ENCODE results near the gene SRSF6. TPM values are rescaled to one million over a fixed set of nuclear protein-coding genes. Genes with fewer than 3 reads are reported as not detected.
"Not testable (repeated sequence)": the region's sequence is repeated elsewhere in the genome, so short reads cannot be mapped to it uniquely, and the experiment has no call there.

SRSF6 gene
- 100 to 1,000 TPM; 106 to 109 TPM for total RNA-seq

DNA sequence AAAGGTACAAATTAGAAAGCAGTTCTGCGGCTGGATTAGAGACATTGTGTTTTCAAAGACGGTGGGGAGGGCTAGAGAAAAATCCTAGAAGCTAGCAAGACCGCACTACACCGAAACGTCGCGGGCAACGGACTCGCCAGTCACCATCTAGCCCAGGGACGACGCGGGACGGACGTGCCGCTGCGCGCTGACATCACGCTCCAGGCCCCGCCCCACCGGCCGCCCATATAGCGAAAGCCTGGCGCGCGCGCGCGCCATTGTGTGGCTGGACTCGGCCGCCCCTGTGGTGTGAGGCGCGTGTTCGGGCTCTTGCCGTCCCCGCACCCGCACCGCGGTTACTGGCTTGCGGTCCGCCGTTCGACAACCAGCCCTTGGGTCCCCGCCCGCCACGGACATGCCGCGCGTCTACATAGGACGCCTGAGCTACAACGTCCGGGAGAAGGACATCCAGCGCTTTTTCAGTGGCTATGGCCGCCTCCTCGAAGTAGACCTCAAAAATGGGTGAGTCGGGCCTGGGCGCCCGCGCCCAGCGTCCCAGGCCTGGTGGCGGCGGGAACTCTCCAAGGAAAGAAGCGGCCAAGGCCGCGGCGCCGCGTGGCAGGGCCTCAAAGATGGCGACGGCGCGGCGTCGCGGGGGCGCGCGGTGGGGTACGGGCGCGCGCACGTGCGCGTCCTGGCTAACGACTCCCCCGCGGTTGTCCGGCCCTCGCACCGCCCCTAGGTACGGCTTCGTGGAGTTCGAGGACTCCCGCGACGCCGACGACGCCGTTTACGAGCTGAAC, at the start of gene SRSF6:
Gene SRSF6, plus strand, starts transcription at position 257 of the 782 bp plus-strand sequence. Its CDS starts 138 bp downstream, at position 395.
- H3K27ac Mint-ChIP-seq, result peak within 1 kb of the TSS; percentile 93
- peak within 1 kb of the TSS; percentile 86 for H3K4me3 Mint-ChIP-seq
- no peaks in the 10 kb centered on the region for H3K9me3 Mint-ChIP-seq
- H3K27me3 Mint-ChIP-seq, result peaks cover 4% of the 10 kb centered on the region
- peaks cover 36% of the 10 kb centered on the region for H3K36me3 Mint-ChIP-seq (ENCODE audit: low read depth)
- peak; percentile 93 for DNase-seq
- POLR2A ChIA-PET, result interaction anchor here (0.6 to 3.3 kb wide), 39 partner anchors 9 to 1765 kb away, joined by 3 to 31 read pairs (median 5); partner anchors contain the start of genes IFT52, L3MBTL1, MYBL2 and OSER1
- H3K4me1 Mint-ChIP-seq, result peaks cover 35% of the 10 kb centered on the region
- CTCF ChIA-PET, result interaction anchor here (1.0 to 1.8 kb wide), 3 partner anchors 9 to 1764 kb away, joined by 4 to 7 read pairs (median 6); no protein-coding TSS in a partner anchor

GRCh38 chr20:43408848-43409576, 48.7 kb upstream of the SRSF6 start:
- H3K9me3 Mint-ChIP-seq, result no peaks in the 10 kb centered on the region
- POLR2A ChIA-PET, result no interaction called here
- no peaks in the 10 kb centered on the region for H3K4me1 Mint-ChIP-seq
- CTCF ChIA-PET, result interaction anchor here (0.7 to 1.7 kb wide), 8 partner anchors 9 to 1672 kb away, joined by 3 to 7 read pairs (median 3); no protein-coding TSS in a partner anchor
- H3K4me3 Mint-ChIP-seq, result no peak overlapping the region
- H3K27me3 Mint-ChIP-seq, result peaks cover 13% of the 10 kb centered on the region
- DNase-seq, result no peak
- H3K36me3 Mint-ChIP-seq (ENCODE audit: low read depth), result no peaks in the 10 kb centered on the region
- no peak overlapping the region for H3K27ac Mint-ChIP-seq

DNA sequence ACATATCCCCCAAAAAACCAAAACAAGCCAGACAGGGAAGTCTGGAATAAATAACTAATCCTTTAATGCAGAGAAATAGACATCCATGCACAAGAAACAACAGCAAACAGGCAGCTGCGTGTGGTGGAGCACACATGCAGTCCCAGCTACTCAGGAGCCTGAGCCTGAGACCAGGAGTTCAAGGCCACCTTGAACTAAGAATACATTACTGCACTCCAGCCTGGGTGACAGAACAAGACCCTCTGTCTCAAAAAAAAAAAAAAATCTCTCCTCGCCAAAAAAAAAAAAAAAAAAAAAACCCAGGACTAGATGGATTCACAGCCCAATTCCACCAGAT, 48.2 kb upstream of the SRSF6 start:
- no peak overlapping the region for H3K27ac Mint-ChIP-seq
- CTCF ChIA-PET, result interaction anchor here (0.7 to 1.7 kb wide), 6 partner anchors 10 to 1666 kb away, joined by 3 to 7 read pairs (median 4); no protein-coding TSS in a partner anchor
- no peaks in the 10 kb centered on the region for H3K9me3 Mint-ChIP-seq
- peaks cover 13% of the 10 kb centered on the region for H3K27me3 Mint-ChIP-seq
- no peak for DNase-seq
- no peak overlapping the region for H3K4me3 Mint-ChIP-seq
- no peaks in the 10 kb centered on the region for H3K36me3 Mint-ChIP-seq (ENCODE audit: low read depth)
- POLR2A ChIA-PET, result no interaction called here
- H3K4me1 Mint-ChIP-seq, result no peaks in the 10 kb centered on the region

GRCh38 chr20:43415661-43416430, 41.9 kb upstream of the SRSF6 start:
- H3K36me3 Mint-ChIP-seq (ENCODE audit: low read depth), result no peaks in the 10 kb centered on the region

GRCh38 chr20:43416591-43417228, 41.0 kb upstream of the SRSF6 start:
- Mint-ChIP-seq H3K27me3 (no peaks in the 10 kb centered on the region), H3K9me3 (peaks cover 22% of the 10 kb centered on the region), H3K36me3 (ENCODE audit: low read depth) (no peaks in the 10 kb centered on the region), H3K4me3 (no peak overlapping the region), H3K4me1 (no peaks in the 10 kb centered on the region), H3K27ac (no peak overlapping the region)
- CTCF ChIA-PET, result no interaction called here
- POLR2A ChIA-PET, result no interaction called here
- no peak for DNase-seq

More at GRCh38 chr20:43415661-43416430, 41.9 kb upstream of the SRSF6 start:
- ChIA-PET POLR2A (no interaction called here), CTCF (no interaction called here)
- no peak for DNase-seq
- Mint-ChIP-seq H3K27ac (no peak overlapping the region), H3K9me3 (peaks cover 17% of the 10 kb centered on the region), H3K4me1 (no peaks in the 10 kb centered on the region), H3K27me3 (peaks cover 4% of the 10 kb centered on the region), H3K4me3 (no peak overlapping the region)

GRCh38 chr20:43420192-43420591, 37.5 kb upstream of the SRSF6 start:
- no peak for DNase-seq
- no peak overlapping the region for H3K27ac Mint-ChIP-seq
- no peaks in the 10 kb centered on the region for H3K36me3 Mint-ChIP-seq (ENCODE audit: low read depth)
- ChIA-PET POLR2A (no interaction called here), CTCF (interaction anchor here (1.5 kb wide), 1 partner anchor 11 kb away, joined by 5 read pairs; no protein-coding TSS in a partner anchor)
- H3K27me3 Mint-ChIP-seq, result peaks cover 2% of the 10 kb centered on the region
- H3K4me3 Mint-ChIP-seq, result no peak overlapping the region
- peaks cover 22% of the 10 kb centered on the region for H3K9me3 Mint-ChIP-seq
- no peaks in the 10 kb centered on the region for H3K4me1 Mint-ChIP-seq

- CTCF ChIA-PET, result interaction anchor here (1.5 kb wide), 1 partner anchor 12 kb away, joined by 5 read pairs; no protein-coding TSS in a partner anchor
- H3K27me3 Mint-ChIP-seq; H3K27ac Mint-ChIP-seq; DNase-seq; H3K4me3 Mint-ChIP-seq; POLR2A ChIA-PET; H3K4me1 Mint-ChIP-seq; H3K36me3 Mint-ChIP-seq (ENCODE audit: low read depth): not testable (repeated sequence)
- H3K9me3 Mint-ChIP-seq, result peaks cover 22% of the 10 kb centered on the region
These were observed 36.8 kb upstream of the SRSF6 start for GRCh38 chr20:43420913-43421312.

GRCh38 chr20:43426172-43426571, 31.5 kb upstream of the SRSF6 start:
- Mint-ChIP-seq H3K9me3 (peaks cover 1% of the 10 kb centered on the region), H3K27ac (no peak overlapping the region), H3K36me3 (ENCODE audit: low read depth) (no peaks in the 10 kb centered on the region), H3K27me3 (peaks cover 12% of the 10 kb centered on the region), H3K4me1 (no peaks in the 10 kb centered on the region), H3K4me3 (no peak overlapping the region)
- ChIA-PET CTCF (no interaction called here), POLR2A (no interaction called here)
- DNase-seq, result no peak

DNA sequence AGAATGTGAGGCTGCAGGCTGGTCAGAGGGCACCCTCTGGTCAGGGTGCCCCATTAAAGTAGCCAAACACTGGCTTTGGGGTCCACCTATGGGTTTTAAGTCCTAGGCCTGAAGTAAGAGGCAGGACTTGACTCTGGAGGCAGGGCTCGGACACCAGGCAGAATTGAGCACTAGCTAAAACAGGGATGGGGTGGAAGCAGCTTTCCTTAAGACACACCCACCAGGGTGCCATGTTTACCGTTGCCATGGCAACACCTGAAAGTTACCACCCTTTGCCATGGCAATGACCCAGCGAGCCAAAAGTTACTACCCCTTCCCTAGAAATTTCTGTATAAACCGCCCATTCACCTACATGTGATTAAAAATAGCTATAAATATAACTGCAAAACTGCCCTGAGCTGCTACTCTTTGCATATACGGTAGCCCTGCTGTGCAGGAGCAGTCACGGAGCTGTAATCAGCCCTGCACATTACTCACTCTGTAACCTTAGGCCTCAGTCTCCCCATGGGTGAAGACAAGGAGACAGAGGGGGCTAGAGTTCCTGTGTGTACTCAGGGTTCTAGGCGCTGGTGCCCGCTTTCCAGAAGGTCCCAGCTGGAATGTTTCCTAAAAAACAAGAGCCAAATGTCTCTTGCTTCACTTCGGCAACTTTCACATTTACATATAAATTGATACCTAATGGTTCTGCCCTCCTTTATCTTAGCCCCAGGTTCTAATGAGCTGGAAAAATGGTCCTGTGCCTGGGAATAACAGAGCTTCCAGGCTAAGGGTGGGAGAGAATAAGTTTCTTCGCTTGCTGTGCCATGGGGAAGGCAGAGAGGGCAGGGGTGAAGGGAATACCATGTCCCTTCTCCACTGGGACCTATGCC, 27.2 kb upstream of the SRSF6 start:
- H3K4me3 Mint-ChIP-seq, result no peak overlapping the region
- H3K4me1 Mint-ChIP-seq, result no peaks in the 10 kb centered on the region
- peaks cover 29% of the 10 kb centered on the region for H3K27me3 Mint-ChIP-seq
- ChIA-PET POLR2A (interaction anchor here (1.3 kb wide), 1 partner anchor 27 kb away, joined by 3 read pairs; the partner anchor contains the start of gene SRSF6), CTCF (no interaction called here)
- no peak for DNase-seq
- no peaks in the 10 kb centered on the region for H3K9me3 Mint-ChIP-seq
- H3K36me3 Mint-ChIP-seq (ENCODE audit: low read depth), result no peaks in the 10 kb centered on the region
- no peak overlapping the region for H3K27ac Mint-ChIP-seq

GRCh38 chr20:43431134-43431519, 26.6 kb upstream of the SRSF6 start:
- H3K27ac Mint-ChIP-seq, result no peak overlapping the region
- ChIA-PET CTCF (no interaction called here), POLR2A (no interaction called here)
- no peaks in the 10 kb centered on the region for H3K9me3 Mint-ChIP-seq
- no peaks in the 10 kb centered on the region for H3K36me3 Mint-ChIP-seq (ENCODE audit: low read depth)
- no peak for DNase-seq
- no peaks in the 10 kb centered on the region for H3K4me1 Mint-ChIP-seq
- peaks cover 29% of the 10 kb centered on the region for H3K27me3 Mint-ChIP-seq
- H3K4me3 Mint-ChIP-seq, result no peak overlapping the region

GRCh38 chr20:43432498-43432897, 25.2 kb upstream of the SRSF6 start:
- H3K36me3 Mint-ChIP-seq (ENCODE audit: low read depth), result no peaks in the 10 kb centered on the region
- H3K4me3 Mint-ChIP-seq, result no peak overlapping the region
- no peak for DNase-seq
- no peak overlapping the region for H3K27ac Mint-ChIP-seq
- no peaks in the 10 kb centered on the region for H3K9me3 Mint-ChIP-seq
- ChIA-PET POLR2A (no interaction called here), CTCF (no interaction called here)
- no peaks in the 10 kb centered on the region for H3K4me1 Mint-ChIP-seq
- H3K27me3 Mint-ChIP-seq, result peaks cover 22% of the 10 kb centered on the region

GRCh38 chr20:43433250-43433854, 24.3 kb upstream of the SRSF6 start:
- ChIA-PET CTCF (no interaction called here), POLR2A (no interaction called here)
- no peak for DNase-seq
- peaks cover 21% of the 10 kb centered on the region for H3K27me3 Mint-ChIP-seq
- H3K4me3 Mint-ChIP-seq, result no peak overlapping the region
- H3K9me3 Mint-ChIP-seq, result no peaks in the 10 kb centered on the region
- no peaks in the 10 kb centered on the region for H3K4me1 Mint-ChIP-seq
- no peaks in the 10 kb centered on the region for H3K36me3 Mint-ChIP-seq (ENCODE audit: low read depth)
- H3K27ac Mint-ChIP-seq, result no peak overlapping the region
